ENCODE measurements around the gene PTH1R. TPM values are rescaled to one million over a fixed set of nuclear protein-coding genes. Genes with fewer than 3 reads are reported as not detected.

PTH1R gene
- total RNA-seq, 1 experiment from 2014 or later: 0.32 TPM

DNA sequence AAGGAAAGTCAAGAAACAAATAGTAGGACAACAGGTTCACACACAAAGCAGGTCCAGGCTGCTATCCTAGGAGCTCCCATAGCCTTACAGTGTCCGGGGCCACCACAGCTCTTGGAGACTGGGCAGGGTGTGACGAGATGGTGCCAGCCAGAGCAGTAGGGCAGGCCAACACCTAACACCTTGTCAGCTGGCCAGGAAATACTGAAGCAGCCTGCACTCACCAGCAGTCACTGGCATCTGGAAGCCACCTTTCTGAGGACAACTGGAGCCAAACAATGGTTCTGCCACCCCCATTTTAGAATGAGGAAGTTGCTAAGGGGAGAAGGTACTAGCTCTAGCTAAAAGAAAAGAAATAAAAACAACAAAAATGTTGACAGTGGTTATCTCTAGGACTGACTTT is 51.8 kb downstream of the PTH1R start:
- Histone ChIP-seq H3K27ac (ENCODE audit: low read depth, low read length) (no peak overlapping the region), H3K36me3 (ENCODE audit: control insufficient read depth in 1 of 2, insufficient read depth in 2 of 2, low read length in 2 of 2) (peaks cover 9 to 10% of the 10 kb centered on the region in 2 experiments; a peak in 3 of 4 replicates), H3K4me2 (ENCODE audit: low read length) (no peak overlapping the region), H3K9me3 (ENCODE audit: control insufficient read depth in 1 of 2, insufficient read depth in 1 of 2, low read depth in 1 of 2, low read length in 2 of 2) (no peaks in the 10 kb centered on the region), H3K9me2 (ENCODE audit: insufficient read depth) (no peaks in the 10 kb centered on the region), H3K79me2 (ENCODE audit: insufficient read depth, low read length) (peaks cover 83% of the 10 kb centered on the region), H3K4me1 (ENCODE audit: control insufficient read depth in 1 of 2, insufficient read depth in 2 of 2, low read length in 2 of 2) (peaks cover 30 to 42% of the 10 kb centered on the region in 2 experiments), H3K27me3 (ENCODE audit: insufficient read depth, low read length) (no peaks in the 10 kb centered on the region), H2AFZ (ENCODE audit: low read depth, low read length, poor library complexity, severe bottlenecking) (no peak overlapping the region), H4K20me1 (ENCODE audit: insufficient read depth) (no peaks in the 10 kb centered on the region), H3K9ac (ENCODE audit: low read length) (no peak overlapping the region), H3K4me3 (replicated peaks in 1 of 2; ENCODE audit: low read depth in 1 of 2, low read length in 2 of 2) (no peak overlapping the region)
- POLR2A ChIA-PET: no interaction called here
- intact Hi-C loops (cut with micrococcal nuclease): no loop called here
- CTCF ChIA-PET: interaction anchor here (0.5 to 0.9 kb wide), 2 partner anchors 20 to 395 kb away, joined by 3 read pairs; no protein-coding TSS in a partner anchor
- DNase-seq (ENCODE audit: low read depth, low spot score) (no peak), ATAC-seq (no peak)
- BruUV-seq (replicated peaks): no TSS peak
- RAD21 ChIA-PET (ENCODE audit: low non-redundant PET in 1 of 2, low total read pairs in 2 of 2, uncharacterized antibody in 2 of 2, unreplicated experiment in 2 of 2): interaction anchor here in 1 of 2 experiments (0.6 kb wide), 1 partner anchor 69 kb away, joined by 3 read pairs; no protein-coding TSS in a partner anchor
- TF ChIP-seq JUND (IDR thresholded peaks at IDR 0.05) (no peak), SRF (IDR thresholded peaks at IDR 0.05; ENCODE audit: low read depth) (no peak), POLR2AphosphoS5 (IDR thresholded peaks at IDR 0.05; ENCODE audit: low read depth, low read length) (no peak), TCF7L2 (IDR thresholded peaks at IDR 0.05; ENCODE audit: borderline replicate concordance, extremely low read depth, insufficient read depth, insufficient read length) (no peak), ELF1 (IDR thresholded peaks at IDR 0.05; ENCODE audit: borderline replicate concordance, low read depth) (no peak), RAD21 (IDR thresholded peaks at IDR 0.05; ENCODE audit: low read depth) (no peak), POLR2A (IDR thresholded peaks at IDR 0.05; ENCODE audit: borderline replicate concordance, extremely low read depth, insufficient read depth, insufficient read length) (no peak), ZFX (IDR thresholded peaks at IDR 0.05) (no peak), EGR1 (IDR thresholded peaks at IDR 0.05; ENCODE audit: low read depth) (no peak), CEBPB (IDR thresholded peaks at IDR 0.05; ENCODE audit: low read depth) (no peak), SP1 (IDR thresholded peaks at IDR 0.05; ENCODE audit: low read depth) (no peak), FOSL1 (IDR thresholded peaks at IDR 0.05; ENCODE audit: low read depth) (no peak)
- TF ChIP-seq, protein P1, sequence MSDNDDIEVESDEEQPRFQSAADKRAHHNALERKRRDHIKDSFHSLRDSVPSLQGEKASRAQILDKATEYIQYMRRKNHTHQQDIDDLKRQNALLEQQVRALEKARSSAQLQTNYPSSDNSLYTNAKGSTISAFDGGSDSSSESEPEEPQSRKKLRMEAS (IDR thresholded peaks at IDR 0.05): no peak
- TF ChIP-seq, protein P2, sequence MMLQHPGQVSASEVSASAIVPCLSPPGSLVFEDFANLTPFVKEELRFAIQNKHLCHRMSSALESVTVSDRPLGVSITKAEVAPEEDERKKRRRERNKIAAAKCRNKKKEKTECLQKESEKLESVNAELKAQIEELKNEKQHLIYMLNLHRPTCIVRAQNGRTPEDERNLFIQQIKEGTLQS (IDR thresholded peaks at IDR 0.05): no peak
- TF ChIP-seq, protein P3, sequence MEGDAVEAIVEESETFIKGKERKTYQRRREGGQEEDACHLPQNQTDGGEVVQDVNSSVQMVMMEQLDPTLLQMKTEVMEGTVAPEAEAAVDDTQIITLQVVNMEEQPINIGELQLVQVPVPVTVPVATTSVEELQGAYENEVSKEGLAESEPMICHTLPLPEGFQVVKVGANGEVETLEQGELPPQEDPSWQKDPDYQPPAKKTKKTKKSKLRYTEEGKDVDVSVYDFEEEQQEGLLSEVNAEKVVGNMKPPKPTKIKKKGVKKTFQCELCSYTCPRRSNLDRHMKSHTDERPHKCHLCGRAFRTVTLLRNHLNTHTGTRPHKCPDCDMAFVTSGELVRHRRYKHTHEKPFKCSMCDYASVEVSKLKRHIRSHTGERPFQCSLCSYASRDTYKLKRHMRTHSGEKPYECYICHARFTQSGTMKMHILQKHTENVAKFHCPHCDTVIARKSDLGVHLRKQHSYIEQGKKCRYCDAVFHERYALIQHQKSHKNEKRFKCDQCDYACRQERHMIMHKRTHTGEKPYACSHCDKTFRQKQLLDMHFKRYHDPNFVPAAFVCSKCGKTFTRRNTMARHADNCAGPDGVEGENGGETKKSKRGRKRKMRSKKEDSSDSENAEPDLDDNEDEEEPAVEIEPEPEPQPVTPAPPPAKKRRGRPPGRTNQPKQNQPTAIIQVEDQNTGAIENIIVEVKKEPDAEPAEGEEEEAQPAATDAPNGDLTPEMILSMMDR (IDR thresholded peaks at IDR 0.05 in 2 of 3, conservative IDR thresholded peaks at IDR 0.05 in 1 of 3; ENCODE audit: borderline replicate concordance in 1 of 3, insufficient read depth in 1 of 3, low read depth in 2 of 3, low read length in 2 of 3): no peak
- TF ChIP-seq, protein P4, sequence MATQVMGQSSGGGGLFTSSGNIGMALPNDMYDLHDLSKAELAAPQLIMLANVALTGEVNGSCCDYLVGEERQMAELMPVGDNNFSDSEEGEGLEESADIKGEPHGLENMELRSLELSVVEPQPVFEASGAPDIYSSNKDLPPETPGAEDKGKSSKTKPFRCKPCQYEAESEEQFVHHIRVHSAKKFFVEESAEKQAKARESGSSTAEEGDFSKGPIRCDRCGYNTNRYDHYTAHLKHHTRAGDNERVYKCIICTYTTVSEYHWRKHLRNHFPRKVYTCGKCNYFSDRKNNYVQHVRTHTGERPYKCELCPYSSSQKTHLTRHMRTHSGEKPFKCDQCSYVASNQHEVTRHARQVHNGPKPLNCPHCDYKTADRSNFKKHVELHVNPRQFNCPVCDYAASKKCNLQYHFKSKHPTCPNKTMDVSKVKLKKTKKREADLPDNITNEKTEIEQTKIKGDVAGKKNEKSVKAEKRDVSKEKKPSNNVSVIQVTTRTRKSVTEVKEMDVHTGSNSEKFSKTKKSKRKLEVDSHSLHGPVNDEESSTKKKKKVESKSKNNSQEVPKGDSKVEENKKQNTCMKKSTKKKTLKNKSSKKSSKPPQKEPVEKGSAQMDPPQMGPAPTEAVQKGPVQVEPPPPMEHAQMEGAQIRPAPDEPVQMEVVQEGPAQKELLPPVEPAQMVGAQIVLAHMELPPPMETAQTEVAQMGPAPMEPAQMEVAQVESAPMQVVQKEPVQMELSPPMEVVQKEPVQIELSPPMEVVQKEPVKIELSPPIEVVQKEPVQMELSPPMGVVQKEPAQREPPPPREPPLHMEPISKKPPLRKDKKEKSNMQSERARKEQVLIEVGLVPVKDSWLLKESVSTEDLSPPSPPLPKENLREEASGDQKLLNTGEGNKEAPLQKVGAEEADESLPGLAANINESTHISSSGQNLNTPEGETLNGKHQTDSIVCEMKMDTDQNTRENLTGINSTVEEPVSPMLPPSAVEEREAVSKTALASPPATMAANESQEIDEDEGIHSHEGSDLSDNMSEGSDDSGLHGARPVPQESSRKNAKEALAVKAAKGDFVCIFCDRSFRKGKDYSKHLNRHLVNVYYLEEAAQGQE (IDR thresholded peaks at IDR 0.05; ENCODE audit: low read depth): no peak

Data from HCT116 (cell line).